HG03095 (cell line): Measurements from ENCODE around the gene KRTAP5-5.
"Not testable (repeated sequence)": the region's sequence is repeated elsewhere in the genome, so short reads cannot be mapped to it uniquely, and the experiment has no call there.

Experiments used
- ATAC-seq: cut with Tn5 transposase; IDR thresholded peaks from one replicate; pipeline ENCODE4 v1.9.1; 2021; ENCODE audit warnings: moderate library complexity; ENCODE audit not compliant: unreplicated experiment

Gene KRTAP5-5, protein sequence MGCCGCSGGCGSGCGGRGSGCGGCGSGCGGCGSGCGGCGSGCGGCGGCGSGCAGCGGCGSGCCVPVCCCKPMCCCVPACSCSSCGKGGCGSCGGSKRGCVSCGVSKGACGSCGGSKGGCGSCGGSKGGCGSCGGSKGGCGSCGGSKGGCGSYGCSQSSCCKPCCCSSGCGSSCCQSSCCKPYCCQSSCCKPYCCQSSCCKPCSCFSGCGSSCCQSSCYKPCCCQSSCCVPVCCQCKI

DNA sequence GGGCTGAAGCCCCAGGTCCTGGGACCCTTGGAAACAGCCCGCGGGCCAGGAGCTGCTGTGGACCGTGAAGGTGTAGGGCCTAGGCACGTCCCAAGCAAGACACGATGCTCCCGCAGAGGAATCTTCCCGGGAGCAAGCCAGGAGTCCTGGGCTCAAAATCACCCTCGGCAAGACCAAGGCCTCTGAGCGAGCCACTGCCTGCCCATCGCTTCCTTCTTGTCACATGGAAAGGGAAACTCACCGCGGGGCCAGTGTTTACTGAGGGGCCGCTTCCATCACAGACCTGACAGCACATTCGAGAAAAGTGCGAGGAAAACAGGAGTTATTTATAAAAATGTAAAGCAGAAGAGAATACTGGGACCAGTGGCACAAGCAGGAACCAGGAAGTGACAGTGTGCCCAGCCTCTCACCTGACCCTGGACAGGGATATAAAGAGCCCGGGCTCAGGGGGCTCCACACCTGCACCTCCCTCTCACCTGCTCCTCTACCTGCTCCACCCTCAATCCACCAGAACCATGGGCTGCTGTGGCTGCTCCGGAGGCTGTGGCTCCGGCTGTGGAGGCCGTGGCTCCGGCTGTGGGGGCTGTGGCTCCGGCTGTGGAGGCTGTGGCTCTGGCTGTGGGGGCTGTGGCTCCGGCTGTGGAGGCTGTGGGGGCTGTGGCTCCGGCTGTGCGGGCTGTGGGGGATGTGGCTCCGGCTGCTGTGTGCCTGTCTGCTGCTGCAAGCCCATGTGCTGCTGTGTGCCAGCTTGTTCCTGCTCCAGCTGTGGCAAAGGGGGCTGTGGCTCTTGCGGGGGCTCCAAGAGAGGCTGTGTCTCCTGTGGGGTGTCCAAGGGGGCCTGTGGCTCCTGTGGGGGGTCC lies at the start of gene KRTAP5-5:
Gene KRTAP5-5 (plus strand): TSS at position 450 of the 860 bp plus-strand sequence. CDS start 66 bp downstream, at position 516.
- no peak for ATAC-seq

DNA sequence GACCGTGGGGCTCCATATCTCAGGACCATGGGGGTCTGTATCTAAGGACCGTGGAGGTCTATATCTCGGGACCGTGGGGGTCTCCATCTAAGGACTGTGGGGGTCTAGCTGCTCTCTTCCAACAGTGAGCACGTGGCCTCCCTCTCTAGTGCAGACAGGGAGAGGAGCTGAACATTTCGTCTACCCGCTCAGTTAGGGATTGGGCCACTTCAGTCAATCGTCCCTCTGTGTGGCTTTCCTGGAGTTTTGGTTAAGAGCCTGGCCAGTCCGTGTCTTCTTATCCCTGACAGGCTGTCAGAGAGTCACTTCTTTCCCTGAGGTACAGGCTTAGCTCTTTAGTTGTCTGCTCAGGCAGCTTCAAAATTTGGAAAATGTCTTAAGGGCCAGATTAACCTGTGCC lies 47.6 kb upstream of the KRTAP5-5 start:
- ATAC-seq, result no peak

DNA sequence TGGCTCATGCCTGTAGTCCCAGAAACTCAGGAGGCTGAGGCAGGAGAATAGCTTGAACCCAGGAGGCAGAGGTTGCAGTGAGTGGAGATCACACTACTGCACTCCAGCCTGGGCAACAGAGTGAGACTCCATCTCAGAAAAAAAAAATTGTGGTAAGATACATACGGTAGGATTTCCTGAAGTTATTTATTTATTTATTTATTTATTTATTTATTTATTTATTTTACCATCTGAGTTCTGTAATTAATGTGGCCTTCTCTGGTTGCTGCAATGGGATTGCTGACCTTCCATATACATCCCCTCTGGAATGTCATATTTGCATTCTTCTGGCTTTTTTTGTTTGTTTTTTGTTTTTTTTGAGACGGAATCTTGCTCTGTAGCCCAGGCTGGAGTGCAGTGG lies 46.7 kb upstream of the KRTAP5-5 start:
- ATAC-seq, result not testable (repeated sequence)

DNA sequence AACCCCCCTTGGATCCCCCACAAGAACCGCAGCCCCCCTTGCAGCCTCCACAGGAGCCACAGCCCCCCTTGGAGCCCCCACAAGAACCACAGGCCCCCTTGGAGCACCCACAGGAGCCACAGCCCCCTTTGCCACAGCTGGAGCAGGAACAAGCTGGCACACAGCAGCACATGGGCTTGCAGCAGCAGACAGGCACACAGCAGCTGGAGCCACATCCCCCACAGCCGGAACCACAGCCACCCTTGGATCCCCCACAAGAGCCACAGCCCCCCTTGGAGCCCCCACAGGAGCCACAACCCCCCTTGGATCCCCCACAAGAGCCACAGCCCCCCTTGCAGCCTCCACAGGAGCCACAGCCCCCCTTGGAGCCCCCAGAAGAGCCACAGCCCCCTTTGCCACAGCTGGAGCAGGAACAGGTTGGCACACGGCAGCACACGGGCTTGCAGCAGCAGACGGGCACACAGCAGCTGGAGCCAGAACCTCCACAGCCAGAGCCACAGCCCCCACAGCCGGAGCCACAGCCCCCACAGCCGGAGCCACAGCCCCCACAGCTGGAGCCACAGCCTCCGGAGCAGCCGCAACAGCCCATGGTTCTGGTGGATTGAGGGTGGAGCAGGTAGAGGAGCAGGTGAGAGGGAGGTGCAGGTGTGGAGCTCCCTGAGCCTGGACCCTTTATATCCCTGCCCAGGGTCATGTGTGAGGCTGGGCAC lies 44.8 kb upstream of the KRTAP5-5 start, which contains the start of gene KRTAP5-1:
Gene KRTAP5-1 (minus strand): TSS at position 623 of the 710 bp plus-strand sequence. CDS start 34 bp downstream, at position 589.
- ATAC-seq, result not testable (repeated sequence)

DNA sequence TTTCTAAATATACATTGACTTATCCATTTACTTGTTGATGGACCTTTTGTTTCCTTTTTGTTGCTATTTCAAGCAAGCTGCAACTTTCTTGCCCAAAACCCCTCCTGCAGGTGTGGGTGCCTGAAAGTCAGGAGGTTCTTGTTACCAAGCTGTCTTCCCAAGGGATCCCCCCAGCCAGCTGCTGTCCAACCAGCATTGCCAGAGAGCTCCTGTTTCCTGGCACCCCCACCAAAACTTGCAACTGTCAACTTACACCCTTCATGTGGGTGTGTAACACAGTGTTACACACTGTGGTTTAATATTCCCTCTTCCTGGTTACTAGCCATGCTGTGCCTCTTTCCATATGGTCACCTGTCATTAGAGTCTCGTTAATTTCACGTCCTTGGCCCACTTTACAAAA lies 42.9 kb upstream of the KRTAP5-5 start:
- no peak for ATAC-seq

DNA sequence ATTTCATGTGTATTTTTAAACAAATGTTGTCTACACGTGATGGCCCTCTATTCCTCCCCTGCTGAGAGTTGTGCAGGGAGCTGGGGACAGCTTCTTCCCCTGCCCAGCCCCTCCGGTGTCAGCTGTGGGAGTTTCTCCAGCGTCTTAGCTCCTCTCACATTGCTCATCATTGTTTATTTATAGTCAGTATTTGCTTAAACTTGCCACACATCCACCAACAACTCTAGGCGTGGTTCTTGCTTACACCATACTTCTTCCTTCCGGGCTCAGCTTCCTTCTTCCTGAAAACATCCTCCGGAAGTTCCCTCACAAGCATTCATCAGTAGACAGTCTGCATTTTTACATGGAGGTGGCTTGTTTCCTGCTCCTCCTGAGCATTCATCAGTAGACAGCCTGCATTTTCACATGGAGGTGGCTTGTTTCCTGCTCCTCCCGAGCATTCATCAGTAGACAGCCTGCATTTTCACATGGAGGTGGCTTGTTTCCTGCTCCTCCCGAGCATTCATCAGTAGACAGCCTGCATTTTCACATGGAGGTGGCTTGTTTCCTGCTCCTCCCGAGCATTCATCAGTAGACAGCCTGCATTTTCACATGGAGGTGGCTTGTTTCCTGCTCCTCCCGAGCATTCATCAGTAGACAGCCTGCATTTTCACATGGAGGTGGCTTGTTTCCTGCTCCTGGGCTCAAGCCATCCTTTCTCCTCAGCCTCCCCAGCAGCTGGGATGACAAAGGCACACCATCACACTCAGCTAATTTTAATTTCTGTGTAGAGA lies 40.2 kb upstream of the KRTAP5-5 start:
- ATAC-seq, result not testable (repeated sequence)

DNA sequence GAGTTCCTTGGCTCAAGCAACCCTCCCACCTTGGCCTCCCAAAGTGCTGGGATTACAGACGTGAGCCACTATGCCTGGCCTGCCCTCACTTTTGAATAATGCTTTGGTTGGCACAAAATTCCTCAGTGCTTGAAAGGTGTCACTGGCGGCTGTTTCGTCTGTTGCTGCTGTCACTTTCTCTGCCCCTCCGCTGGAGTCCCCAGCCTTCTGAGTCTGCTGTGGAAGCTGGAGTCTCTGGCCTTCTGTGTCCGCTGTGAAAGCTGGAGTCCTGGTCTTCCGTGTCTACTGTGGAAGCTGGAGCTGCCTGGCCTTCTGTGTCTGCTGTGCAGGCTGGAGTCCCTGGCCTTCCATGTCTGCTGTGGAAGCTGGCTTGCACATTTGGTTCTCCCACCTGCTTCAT lies 39.6 kb upstream of the KRTAP5-5 start:
- ATAC-seq, result no peak

DNA sequence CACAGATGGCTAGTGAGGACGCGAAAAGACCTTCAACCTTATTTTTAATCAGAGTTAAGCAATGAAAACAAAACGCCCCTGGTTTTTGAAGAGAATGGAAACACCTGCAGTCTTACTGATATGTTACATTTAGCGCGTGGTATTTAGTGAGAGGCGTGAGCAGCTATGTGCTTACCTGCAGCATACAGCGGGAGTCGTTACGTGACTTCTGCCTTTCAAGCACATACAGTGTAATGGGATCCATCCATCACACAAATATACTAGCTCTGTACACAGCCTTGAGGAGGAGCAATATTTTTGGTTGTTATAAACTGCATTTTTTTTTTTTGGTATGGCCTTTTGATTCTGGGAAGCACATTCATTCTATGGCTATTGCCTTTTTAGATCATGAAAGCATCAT lies 36.9 kb upstream of the KRTAP5-5 start:
- ATAC-seq, result no peak

DNA sequence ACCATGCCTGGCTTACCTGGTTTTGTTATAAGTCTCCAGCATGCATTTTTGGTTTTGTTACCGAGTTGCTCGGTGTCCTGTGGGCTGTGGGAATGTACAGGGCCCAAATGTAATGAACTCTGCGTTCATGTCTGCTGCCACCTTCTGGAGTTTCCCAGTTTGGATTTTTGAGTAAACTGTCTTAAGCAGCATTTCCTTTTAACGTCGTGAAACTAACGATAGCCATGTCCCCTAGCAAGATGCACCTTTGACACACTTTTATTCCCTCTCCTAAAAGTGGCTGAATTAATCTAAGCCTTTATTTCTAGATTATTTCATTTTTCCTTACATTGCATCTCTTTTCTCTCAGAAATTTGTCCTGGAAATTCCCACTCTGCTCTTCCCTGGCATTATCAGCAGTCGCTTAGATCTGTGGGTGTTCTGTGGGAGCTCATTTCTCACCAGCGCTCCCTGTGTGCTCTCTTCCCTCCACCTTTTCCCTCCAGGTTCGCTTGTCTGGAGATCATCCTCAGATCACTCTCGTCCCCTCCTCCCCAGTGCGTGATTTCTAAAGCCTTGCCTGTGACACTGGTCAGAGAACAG lies 33.5 kb upstream of the KRTAP5-5 start:
- ATAC-seq, result not testable (repeated sequence)

DNA sequence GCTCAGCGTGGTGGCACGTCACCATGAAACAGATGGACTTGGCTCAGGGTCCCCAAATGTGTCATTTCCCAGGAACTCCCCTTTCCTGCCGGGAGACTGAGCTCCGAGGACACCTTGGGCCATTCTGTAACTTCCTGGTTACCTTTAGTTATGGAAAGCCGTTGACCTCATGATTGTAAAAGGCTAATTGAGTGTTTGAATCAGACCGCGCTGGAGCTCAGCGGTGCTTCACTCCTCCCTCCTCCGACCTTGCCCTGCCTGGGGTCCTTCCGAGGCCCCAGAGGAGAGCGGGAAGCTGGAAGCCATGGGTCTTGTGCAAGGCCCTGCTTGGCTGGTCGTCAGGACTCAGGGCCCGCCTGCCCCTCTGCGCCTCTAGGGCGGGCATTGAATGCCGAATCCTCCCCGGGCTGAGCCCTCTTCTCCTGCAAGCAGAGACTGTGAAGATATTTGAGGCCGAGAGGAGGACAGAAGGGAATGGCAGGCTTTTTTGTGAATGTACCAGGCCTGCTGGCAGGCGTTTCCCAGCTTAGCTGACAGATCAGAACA lies 32.9 kb upstream of the KRTAP5-5 start:
- not testable (repeated sequence) for ATAC-seq

DNA sequence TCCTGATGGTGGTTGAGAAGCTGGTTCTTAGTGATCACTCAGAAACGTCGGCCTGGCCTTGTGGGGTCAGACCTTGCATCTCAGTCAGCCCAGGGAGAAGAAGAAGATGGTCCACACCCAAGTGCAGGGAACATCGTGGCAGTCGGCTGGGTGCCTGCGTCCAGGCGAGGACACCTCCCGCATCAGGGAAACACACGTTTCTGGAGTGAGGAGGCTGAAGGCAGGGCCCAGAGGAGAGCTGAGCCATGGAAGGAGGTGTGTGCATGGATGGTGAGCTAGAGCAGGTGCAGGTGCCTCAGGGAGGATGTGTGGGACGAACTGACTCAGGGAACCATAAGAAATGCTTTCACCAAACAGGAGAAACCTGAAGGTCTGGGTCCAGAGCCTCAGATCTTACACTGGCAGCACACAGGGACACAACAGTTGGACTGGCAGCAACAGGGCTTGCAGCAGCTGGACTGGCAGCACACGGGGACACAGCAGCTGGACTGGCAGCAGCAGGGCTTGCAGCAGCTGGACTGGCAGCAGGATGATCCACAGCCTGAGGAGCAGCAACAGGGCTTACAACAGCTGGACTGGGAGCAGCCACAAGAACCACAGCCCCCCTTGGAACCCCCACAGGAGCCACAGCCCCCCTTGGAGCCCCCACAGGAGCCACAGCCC lies 32.1 kb upstream of the KRTAP5-5 start:
- ATAC-seq, result no peak

DNA sequence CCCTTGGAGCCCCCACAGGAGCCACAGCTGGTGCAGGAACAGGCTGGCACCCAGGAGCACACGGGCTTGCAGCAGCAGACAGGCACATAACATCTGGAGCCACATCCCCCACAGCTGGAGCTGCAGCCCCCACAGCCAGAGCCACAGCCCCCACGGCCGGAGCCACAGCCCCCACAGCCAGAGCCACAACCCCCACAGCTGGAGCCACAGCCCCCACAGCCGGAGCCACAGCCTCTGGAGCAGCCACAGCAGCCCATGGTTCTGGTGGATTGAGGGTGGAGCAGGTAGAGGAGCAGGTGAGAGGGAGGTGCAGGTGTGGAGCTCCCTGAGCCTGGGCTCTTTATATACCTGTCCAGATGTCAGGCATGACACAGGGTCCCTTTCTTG lies 31.6 kb upstream of the KRTAP5-5 start, which contains the start of gene KRTAP5-2:
Gene KRTAP5-2 (minus strand): TSS at position 301 of the 387 bp plus-strand sequence. CDS start 44 bp downstream, at position 257.
- ATAC-seq, result no peak

DNA sequence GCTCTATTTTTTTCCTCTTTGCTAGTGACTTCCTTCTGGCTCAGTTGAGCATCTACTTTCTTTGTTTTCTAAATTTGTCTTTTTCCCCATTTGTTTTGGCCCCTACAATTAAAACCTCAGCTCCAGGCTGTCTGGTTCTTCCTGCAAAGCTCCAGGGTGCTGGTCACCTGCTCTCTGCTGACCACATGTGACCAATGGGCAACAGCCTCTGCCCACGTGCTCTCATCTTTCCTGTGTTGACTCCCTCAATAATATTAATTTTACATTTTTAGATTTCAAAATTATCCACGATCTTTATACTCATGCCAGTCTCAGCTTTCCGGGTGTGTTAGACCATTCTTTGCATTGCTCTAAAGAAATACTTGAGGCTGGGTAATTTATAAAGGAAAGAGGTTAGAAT lies 31.2 kb upstream of the KRTAP5-5 start:
- ATAC-seq, result not testable (repeated sequence)

DNA sequence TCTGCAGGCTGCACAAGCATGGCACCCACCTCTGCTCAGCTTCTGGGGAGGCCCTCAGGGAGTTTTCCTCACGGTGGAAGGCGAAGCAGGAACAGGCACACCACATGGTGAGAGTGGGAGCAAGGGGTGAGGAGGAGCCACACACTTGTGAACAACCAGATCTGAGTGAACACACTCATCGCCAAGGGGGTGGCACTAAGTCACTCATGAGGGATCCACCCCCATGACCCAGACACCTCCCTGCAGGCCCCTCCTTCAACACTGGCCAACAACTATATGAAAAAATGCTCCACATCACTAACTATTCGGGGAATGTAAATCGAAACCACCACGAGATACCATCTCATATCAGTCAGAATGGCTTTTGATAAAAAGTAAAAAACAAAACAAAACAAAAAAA lies 30.8 kb upstream of the KRTAP5-5 start:
- ATAC-seq, result no peak

DNA sequence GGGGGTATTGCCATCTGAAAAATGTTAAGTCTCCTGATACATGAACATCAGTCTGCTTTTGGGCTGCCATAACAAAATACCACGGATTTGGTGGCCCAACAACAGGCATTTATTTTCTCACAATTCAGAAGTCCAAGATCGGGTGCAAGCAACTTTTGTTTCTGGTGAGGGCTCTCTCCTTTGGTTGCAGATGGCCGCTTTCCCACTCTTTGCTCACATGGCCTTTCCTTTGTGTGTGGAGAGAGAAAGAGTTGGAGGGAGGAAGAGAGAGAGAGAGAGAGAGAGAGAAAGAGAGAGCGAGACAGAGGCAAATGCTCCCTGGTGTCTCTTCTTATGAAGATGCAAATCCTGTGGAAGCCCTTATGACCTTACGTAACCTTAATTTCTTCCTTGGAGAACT lies 28.9 kb upstream of the KRTAP5-5 start:
- no peak for ATAC-seq

DNA sequence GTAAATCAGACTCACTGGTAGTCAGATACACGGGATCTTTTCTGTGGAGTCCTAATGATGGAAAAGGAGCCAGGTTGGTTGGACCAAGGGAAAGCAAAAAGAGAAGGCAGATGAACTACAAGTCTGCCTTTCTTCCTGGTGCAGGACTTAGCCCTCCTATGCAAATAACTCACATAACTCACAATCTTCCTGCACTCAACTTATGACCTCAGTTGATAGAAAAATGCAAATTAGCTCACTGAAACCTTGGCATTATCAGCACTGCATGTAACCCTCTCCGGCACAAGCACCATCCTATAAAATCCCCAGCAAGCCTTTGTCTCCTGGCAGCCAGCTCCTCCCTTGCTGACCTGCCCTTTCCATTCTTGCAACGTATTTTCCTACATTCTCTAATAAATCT lies 27.9 kb upstream of the KRTAP5-5 start:
- not testable (repeated sequence) for ATAC-seq

DNA sequence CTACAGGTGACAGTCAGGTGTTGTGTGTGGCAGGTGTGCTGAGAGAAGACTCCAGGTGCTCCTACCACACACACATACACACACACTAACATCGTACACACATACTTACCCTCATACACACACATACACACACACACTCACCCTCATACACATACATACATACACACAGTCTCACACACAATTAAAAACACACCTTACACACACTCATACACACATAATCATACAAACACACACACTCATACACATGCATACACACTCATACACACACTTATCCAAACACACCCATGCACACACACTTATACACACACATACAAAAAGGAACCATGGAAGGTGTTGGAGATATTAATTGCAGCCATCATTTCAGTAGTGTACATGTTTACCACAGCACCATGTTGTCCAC lies 25.9 kb upstream of the KRTAP5-5 start:
- no peak for ATAC-seq

DNA sequence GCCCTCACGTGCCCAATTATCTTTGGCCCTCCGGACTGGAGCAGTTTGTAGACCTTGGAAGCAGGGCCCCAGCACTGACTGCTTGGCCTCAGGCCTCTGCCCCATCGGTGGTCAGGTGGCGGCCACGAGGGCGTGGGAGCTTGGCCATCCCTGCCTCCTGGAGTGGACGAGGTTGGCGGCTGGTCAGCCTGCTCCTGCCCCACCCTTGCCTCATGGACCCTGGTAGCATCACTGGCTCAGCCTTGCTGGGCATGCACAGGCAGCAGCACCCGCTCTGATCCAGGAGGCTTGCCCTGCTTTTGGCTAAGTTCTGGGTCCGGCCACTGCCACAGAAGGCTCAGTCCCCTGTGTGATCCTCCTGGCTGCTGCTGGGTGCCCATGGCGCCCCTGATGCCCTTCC lies 25.4 kb upstream of the KRTAP5-5 start:
- no peak for ATAC-seq

DNA sequence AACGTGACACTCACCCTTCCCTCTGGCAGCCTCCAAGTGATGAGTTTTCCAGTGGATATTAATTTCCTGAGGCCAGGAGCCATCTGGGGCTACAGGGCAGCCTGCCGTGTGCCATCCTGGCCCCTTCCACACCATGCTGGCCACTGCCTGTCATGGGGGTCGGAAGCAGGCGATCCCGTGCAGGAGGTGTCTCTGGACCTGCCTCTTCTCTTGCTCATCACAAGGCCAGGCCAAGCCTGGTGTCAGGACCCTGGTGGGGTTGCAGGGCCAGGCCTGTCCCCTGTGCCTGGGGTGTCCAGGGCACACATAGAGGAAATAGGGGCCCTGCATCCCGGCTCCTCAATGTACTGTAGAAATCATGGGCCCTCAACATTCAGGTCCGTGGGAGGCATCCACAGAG lies 24.9 kb upstream of the KRTAP5-5 start:
- no peak for ATAC-seq
